ENCODE measurements around the gene RPL13A.
"Not testable (repeated sequence)": the region's sequence is repeated elsewhere in the genome, so short reads cannot be mapped to it uniquely, and the experiment has no call there.

The RPL13A gene

DNA sequence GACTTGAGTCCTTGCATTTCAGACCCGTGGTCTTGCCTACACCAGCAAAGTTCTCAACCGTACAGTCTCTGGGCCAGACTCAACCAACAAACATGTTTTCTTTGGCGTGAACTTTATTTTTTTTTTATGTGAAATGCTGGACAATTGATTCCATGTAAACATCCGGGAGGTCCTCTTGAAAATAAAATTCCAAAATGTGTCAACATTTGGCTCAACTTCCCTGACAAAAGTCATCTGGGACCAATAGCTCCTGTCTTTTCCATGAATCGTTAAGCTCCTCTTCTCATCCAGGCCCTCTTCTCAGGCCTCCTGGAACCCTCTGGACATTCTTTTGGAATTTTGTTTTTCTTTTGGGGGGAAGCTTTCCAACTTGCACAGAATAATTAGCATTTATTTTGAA, 31.6 kb upstream of the RPL13A start:
- DNase-seq (ENCODE audit: low read depth in 2 of 3, low spot score in 1 of 3) = no peak

DNA sequence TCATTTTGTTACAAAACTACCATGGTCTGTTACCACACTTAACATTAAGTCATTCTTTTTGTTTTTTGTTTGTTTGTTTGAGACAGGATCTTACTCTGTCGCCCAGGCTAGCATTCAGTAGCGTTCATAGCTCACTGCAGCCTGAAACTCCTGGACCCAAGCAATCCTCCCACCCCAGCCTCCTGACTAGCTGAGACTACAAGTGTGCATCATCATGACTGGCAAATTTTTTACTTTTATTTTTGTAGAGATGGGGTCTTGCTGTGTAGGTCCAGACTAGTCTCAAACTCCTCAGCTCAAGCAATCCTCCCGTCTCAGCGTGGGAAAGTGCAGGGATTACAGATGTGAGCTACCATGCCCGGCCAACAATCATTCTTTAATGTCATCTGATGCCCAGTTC, 31.1 kb upstream of the RPL13A start:
- DNase-seq (ENCODE audit: low read depth in 2 of 3, low spot score in 1 of 3) = no peak

DNA sequence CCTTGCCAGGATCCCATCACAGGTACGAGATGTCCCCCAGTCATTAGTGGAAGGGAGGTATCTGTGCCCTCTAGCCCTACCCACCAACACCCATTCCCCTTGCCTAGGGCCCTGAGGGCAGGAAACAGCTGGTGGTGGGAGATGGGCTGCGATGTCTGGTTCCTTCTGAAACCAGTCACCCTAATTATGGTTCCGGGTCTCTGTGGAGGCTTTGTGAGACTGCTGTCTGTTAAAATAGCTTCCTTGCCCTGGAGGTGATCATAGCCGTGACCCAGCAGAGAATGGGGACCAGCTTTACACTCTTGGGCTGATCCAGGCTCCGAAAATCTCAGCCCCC, 28.9 kb upstream of the RPL13A start:
- no peak for DNase-seq (ENCODE audit: low read depth in 2 of 3, low spot score in 1 of 3)

DNA sequence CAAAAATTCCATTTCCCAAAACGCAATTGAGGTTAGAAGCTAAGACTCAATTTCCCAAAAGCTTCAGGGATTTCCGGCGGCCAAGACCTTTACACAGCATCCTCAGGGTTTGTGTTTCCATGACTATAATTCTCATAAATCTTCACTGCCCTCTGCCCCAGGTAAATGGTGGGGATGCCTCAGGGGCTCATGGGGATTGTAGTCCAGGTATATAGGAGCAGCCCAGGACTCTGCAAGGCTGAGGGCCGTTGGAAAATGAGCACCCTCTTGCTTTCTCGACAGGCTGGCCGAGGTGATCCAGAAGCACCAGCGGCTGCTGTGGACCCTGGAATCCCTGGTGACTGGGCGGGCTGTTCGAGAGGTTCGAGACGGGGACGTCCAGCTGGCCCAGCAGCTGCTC, 28.0 kb upstream of the RPL13A start:
- DNase-seq (ENCODE audit: low read depth in 2 of 3, low spot score in 1 of 3) = no peak

DNA sequence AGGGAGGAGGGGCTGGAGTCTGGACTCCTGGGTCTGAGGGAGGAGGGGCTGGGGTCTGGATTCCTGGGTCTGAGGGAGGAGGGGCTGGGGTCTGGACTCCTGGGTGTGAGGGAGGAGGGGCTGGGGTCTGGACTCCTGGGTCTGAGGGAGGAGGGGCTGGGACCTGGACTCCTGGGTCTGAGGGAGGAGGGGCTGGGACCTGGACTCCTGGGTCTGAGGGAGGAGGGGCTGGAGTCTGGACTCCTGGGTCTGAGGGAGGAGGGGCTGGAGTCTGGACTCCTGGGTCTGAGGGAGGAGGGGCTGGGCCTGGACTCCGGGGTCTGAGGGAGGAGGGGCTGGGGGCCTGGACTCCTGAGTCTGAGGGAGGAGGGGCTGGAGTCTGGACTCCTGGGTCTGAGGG, 26.3 kb upstream of the RPL13A start:
- DNase-seq (ENCODE audit: low read depth in 2 of 3, low spot score in 1 of 3) = not testable (repeated sequence)

DNA sequence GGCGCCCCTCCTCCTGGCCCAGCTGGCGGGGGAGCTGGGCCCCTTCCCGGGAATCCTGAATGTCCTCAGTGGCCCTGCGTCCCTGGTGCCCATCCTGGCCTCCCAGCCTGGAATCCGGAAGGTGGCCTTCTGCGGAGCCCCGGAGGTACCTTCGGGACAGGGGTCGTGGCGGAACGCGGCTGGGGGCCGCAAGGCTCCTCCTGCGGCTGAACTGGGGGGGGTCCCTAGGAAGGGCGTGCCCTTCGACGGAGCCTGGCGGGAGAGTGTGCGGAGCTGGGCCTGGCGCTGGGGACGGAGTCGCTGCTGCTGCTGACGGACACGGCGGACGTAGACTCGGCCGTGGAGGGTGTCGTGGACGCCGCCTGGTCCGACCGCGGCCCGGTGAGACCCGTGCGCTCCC, 25.8 kb upstream of the RPL13A start:
- no peak for DNase-seq (ENCODE audit: low read depth in 2 of 3, low spot score in 1 of 3)

DNA sequence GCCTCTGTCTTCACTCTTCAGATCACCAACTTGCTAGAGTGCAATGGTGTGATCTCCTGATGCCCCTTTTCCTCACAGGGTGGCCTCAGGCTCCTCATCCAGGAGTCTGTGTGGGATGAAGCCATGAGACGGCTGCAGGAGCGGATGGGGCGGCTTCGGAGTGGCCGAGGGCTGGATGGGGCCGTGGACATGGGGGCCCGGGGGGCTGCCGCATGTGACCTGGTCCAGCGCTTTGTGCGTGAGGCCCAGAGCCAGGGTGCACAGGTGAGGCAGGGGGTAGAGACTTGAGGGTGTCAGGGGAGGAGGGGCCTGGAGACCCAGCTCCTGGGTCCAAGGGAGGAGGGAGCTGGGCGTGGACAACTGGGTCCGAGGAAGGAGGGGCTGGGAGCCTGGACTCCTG, 24.9 kb upstream of the RPL13A start:
- DNase-seq (ENCODE audit: low read depth in 2 of 3, low spot score in 1 of 3) = no peak

DNA sequence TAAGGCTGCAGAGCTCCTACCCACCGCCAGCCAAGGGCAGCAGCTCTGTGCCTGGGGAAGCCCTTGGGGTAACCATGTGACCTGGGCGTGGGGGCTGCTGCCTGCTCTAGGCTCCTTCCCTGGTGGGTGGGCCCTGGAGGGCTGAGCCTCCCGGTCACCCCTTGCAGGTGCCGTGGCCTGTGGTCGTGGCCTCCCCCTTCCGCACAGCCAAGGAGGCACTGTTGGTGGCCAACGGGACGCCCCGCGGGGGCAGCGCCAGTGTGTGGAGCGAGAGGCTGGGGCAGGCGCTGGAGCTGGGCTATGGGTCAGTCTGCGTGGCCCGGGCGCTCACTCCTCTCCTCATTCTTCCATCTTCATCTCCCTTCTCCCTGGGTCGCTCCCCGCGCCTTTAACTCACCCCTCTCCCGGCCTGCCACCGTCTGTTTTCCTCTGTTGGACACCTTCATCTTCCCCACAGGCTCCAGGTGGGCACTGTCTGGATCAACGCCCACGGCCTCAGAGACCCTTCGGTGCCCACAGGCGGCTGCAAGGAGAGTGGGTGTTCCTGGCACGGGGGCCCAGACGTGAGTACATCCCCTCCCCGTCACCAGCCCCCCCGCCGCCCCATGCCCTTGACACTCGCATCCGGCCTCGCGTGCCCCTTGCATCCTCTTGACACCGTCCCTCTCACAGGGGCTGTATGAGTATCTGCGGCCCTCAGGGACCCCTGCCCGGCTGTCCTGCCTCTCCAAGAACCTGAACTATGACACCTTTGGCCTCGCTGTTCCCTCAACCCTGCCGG, 23.3 kb upstream of the RPL13A start:
- no peak for DNase-seq (ENCODE audit: low read depth in 2 of 3, low spot score in 1 of 3)

DNA sequence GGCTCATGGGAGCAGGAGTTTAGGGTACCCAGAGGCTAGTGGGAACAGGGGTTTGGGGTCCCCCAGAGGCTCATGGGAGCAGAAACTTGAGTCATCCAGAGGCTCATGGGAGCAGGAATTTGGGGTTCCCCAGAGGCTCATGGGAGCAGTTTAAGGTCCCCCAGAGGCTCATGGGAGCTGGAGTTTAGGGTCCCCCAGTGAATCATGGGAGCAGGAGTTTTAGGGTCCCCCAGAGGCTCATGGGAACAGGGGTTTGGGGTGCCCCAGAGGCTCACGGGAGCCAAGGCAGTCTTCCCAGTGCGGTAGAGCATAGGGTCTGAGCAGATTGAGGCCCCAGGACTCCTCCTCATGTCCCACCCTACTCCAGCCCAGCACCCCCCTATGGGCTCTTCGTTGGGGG, 22.0 kb upstream of the RPL13A start:
- DNase-seq (ENCODE audit: low read depth in 2 of 3, low spot score in 1 of 3) = no peak

DNA sequence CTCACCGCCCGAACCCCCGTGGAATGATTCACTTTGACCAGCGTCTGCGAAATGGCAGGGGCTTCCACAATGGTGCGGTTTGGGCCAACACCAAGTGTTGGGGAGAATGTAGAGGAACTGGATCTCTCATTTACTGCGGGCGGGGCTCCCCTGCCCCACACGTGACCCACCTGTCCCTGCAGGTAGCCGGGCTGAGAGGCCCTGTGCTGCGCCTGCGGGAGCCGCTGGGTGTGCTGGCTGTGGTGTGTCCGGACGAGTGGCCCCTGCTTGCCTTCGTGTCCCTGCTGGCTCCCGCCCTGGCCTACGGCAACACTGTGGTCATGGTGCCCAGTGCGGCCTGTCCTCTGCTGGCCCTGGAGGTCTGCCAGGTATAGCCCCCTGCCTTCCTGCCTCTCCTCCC, 19.2 kb upstream of the RPL13A start:
- no peak for DNase-seq (ENCODE audit: low read depth in 2 of 3, low spot score in 1 of 3)

DNA sequence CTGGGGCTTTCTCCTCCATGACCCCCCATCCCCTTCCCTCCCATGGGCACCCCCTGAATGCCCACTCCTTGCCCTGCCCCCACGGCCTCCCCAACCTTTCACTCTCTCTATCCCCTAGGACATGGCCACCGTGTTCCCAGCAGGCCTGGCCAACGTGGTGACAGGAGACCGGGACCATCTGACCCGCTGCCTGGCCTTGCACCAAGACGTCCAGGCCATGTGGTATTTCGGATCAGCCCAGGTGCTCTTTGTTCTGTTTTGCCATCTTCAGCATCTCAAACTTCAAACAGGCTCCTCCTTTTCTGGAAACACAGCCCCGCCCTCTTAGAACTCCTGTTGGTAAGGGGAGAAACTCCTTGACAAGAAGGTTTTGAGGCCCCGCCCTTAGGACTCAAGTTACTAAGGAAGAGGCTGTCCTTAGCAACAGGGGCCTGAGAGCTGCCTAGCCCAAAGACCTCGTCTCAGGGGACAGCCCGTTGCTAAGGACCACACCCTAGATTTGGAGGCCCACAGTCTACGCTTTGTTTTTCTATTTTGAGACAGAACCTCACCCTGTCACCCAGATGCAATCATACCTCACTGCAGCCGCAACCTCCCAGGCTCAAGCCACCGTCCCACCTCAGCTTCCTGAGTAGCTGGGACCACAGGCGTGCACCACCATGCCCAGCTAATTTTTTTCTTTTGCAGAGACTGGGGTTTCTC, 18.5 kb upstream of the RPL13A start:
- peak; percentile 60 to 72 (median 63) for DNase-seq (ENCODE audit: low read depth in 2 of 3, low spot score in 1 of 3)

DNA sequence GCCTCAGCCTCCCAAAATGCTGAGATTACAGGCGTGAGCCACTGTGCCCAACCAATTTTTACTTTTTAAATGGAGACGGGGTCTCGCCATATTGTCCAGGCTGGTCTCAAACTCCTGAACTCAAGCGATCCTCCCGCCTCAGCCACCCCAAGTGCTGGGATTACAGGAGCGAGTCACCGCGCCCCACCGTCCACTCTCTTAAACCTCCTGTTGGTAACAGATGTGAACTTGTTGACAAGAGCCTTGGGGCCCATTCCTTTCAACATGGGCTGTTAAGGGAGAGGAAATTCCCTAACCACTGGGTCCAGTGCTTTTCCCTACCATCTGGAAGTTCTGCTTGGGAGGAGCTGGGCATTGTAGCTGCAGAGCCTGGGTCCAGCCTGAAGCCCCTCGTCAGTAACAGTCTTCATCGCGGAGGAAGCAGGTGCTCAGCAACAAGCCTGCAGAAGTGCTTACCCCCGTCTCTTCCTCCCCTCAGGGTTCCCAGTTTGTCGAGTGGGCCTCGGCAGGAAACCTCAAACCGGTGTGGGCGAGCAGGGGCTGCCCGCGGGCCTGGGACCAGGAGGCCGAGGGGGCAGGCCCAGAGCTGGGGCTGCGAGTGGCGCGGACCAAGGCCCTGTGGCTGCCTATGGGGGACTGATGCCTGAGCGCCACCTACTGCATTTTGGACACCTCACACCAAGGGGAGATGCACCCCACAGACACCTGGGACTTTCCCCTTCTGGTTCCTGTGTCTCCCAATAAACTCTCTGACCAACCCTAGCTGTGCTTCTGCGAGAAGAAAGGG, 17.4 kb upstream of the RPL13A start:
- DNase-seq (ENCODE audit: low read depth in 2 of 3, low spot score in 1 of 3) = peak; percentile 59 to 79 (median 65)

DNA sequence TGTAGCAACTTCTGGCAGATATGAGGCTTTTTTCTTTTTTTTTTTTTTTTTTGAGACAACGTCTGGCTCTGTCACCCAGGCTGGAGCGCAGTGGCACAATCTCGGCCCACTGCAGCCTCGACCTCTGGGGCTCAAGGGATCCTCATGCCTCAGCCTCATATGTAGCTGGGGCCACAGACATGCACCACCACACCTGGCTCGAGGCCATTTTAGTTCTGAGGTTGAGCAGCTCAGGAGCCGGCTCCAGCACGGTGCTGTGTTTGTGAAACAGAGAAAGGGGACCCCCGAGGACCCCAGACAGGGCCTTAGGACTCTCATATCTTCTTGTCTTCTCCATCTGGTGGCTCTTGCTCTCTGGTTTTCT, 16.8 kb upstream of the RPL13A start:
- DNase-seq (ENCODE audit: low read depth in 2 of 3, low spot score in 1 of 3) = no peak

DNA sequence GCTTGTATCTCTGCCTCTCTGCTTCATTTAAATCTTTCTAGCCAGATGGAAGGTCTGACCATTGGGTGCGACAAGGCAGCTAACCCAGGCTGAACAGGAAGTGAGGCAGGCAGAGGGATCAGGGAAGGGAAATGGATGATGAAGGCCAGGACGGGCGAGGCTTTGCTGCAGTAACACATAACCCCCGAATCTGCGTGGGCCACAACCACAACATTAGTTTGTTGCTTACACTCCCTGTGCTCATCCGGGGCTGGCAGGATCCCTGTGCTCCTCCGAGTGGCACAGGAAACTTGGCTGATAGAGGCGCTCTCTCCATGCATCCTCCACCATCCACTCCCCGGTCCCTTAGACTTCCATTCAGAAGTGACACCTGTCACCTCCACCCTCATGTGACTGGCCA, 14.5 kb upstream of the RPL13A start:
- no peak for DNase-seq (ENCODE audit: low read depth in 2 of 3, low spot score in 1 of 3)

DNA sequence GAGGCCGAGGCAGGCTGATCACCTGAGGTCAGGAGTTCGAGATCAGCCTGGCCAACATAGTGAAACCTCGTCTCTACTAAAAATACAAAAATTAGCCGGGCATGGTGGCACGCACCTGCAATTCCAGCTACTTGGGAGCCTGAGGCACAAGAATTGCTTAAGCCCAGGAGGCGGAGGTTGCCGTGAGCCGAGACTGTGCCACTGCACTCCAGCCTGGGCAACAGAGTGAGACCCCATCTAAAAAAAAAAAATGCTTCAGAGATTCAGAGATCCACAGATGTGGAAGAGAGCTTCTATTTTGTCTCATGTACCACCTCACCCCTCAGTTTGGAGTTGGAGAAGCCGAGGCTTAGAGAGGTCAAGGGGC, 13.9 kb upstream of the RPL13A start:
- DNase-seq (ENCODE audit: low read depth in 2 of 3, low spot score in 1 of 3) = not testable (repeated sequence)

DNA sequence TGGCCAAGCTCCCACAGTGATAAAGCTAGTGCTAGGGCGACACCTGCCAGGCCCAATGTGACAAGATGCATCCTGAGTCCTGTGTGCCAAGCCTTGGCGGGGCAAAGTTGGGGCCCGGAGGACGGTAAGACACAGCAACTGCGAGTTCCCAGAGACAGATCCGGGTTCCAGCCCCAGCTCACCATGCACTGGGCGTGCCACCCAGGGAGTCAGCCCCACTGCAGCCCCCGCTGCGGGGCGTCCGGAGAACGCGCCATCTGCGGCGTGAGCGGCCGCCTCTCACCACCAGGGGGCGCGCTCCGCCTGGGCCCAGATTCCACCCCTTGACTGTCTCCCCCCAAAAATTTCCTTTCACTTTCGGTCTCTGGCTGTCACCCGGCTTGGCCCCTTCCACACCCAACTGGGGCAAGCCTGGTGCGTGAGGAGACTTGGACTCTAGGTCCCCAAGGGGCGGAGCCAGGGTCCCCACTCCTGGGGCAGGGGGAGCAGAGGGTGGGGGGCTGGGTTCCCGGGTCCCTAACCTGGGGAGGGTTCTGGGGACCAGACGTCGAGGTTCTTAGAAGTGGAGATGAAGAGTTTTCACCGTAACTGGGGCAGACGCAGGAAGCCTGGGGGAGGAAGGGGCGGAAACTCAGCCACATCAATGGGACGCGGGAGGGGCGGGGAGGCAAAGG, 13.4 kb upstream of the RPL13A start, which contains the start of gene FLT3LG:
Gene FLT3LG, plus strand, starts transcription at position 348 of the 674 bp plus-strand sequence. CDS start 425 bp downstream, outside the sequence.
- DNase-seq (ENCODE audit: low read depth in 2 of 3, low spot score in 1 of 3) = peak; percentile 74 to 86 (median 84)

DNA sequence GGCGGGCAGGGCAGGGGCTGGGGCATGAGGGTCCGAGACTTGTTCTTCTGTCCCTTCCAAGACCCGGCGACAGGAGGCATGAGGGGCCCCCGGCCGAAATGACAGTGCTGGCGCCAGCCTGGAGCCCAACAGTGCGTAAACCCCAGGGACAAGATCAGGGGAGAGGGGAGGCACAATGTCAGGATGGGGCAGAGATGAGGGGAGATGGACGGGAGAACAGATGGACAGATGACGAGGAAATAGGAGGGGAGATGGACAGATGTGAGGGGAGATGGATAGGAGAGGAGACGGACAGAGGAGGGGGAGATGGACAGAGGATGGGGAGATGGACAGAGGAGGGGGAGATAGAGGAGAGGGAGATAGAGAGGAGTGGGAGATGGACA, 12.9 kb upstream of the RPL13A start:
- DNase-seq (ENCODE audit: low read depth in 2 of 3, low spot score in 1 of 3) = no peak

DNA sequence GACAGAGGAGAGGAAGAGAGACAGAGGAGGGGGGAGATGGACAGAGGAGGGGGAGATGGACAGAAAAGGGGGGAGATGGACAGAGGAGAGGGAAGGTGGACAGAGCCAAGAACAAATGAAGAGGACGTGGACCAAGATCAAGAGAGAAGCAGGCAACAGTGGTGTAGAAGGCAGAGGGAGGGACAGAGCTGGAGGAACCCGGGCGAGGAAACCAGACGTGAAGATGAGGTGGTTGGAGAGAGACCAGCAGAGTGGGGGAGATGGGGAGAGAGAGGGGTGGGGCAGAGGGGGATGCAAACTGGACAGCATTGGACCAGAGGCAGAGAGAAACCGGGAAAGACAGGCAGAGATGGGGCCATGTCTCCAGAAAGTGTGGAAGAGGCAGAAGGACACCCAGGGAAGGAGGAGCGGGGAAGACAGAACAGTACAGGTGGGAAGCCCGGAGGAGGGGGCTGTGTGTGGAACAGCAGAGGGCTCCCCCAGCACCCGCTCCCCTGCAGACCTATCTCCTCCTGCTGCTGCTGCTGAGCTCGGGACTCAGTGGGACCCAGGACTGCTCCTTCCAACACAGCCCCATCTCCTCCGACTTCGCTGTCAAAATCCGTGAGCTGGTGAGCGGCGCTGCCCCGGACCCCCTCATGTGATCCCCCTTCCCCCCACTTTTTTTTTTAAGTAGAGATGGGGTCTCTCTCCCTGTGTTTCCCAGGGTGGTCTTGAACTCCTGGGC, 12.1 kb upstream of the RPL13A start:
- no peak for DNase-seq (ENCODE audit: low read depth in 2 of 3, low spot score in 1 of 3)

DNA sequence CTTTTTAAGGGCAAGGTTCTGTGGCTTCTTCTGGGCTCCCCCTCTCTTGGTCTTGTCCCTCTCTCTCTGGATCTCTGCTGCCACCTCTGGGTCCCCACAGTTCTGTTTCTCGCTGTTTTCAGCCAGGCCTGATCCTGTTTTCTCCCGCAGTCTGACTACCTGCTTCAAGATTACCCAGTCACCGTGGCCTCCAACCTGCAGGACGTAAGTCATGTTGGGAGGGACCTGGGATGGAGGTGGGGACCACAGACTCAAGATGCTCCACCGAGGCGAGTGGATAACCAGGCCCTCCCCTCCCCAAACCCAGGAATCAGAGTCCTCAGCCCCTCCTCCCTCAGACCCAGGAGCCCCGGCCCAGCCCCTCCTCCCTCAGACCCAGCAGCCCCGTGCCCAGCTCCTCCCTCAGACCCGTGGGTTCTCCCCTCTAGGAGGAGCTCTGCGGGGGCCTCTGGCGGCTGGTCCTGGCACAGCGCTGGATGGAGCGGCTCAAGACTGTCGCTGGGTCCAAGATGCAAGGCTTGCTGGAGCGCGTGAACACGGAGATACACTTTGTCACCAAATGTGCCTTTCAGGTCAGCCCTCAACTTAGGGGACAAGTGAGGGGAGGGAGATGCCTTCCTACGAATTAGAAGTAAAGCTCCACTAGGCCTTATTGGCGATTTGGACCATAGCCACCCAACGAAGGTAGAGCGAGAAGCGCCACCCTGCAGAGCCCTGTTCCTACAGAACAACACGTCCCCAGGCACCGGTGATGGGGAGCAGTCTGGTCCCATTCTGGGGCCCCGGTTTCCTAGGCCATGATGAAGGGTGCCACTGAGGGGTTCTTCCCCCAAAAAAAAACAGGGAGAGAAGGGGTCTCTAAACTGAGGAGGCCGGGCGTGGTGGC, 11.2 kb upstream of the RPL13A start:
- peak; percentile 69 to 79 (median 77) for DNase-seq (ENCODE audit: low read depth in 2 of 3, low spot score in 1 of 3)

All from stimulated activated CD4-positive, alpha-beta T cell treated with anti-CD3 and anti-CD28 coated beads, Interleukin-12 subunit alpha, Interleukin-12 subunit beta, amount 100 ng/mL, for 48 hours (primary cell).